GM23248 (cell line): ENCODE data around the gene SLC13A3.

ENCODE experiments used
- EZH2 ChIP-seq: fragments of 200-600 bp; sonication (generic); IDR thresholded peaks from 2 replicates; pipeline ENCODE4 v1.6.1; 2018; ENCODE audit warnings: antibody characterized with exemption, mild to moderate bottlenecking; ENCODE audit not compliant: insufficient read depth, poor library complexity, severe bottlenecking
- EZH2phosphoT487 ChIP-seq: fragments of 200-600 bp; sonication (generic); IDR thresholded peaks from 2 replicates; pipeline ENCODE4 v1.6.1; 2018; ENCODE audit warnings: antibody characterized with exemption, moderate library complexity, mild to moderate bottlenecking, low read depth; ENCODE audit not compliant: insufficient read depth

- TF ChIP-seq EZH2phosphoT487 = no peak
- no peak for TF ChIP-seq EZH2
Observed at GRCh38 chr20:46680684-46681031, 29.4 kb upstream of the SLC13A3 start.
